IMR-90 (cell line): Measurements from ENCODE around the gene AREL1. TPM values are rescaled to one million over a fixed set of nuclear protein-coding genes. Genes with fewer than 3 reads are reported as not detected.

Experiments used
- ATAC-seq: fragments of 200-7000 bp; cut with Tn5 transposase; 2 replicates; pipeline ENCODE4 v1.9.1; 2020; ENCODE audit warnings: low read depth, mild to moderate bottlenecking, moderate library complexity
- BruUV-seq: library from RNA; stranded (reverse); fragments of 400-500 nt; replicated peaks from 2 replicates; lab custom pipeline; 2021; lab: Mats Ljungman, UMichigan
- CTCF ChIA-PET: fragments of 300-600 bp; formaldehyde crosslinking; extraction: SDS; loops from one replicate; lab custom pipeline; 2021; ENCODE audit warnings: antibody characterized with exemption; lab: Yijun Ruan, JAX
- POLR2A ChIA-PET: fragments of 300-600 bp; sonication (Branson Sonifier 250); formaldehyde crosslinking; loops from one replicate; lab custom pipeline; 2022; ENCODE audit warnings: antibody characterized with exemption; ENCODE audit not compliant: unreplicated experiment; lab: Charles Lee
- DNase-seq: peaks from one replicate; pipeline ENCODE4 v3.0.0; 2013
- H2AFZ ChIP-seq: replicated peaks from 2 replicates; pipeline ENCODE3; 2013; ENCODE audit warnings: low read length, mild to moderate bottlenecking; ENCODE audit not compliant: poor library complexity
- H2AK5ac ChIP-seq: 2 replicates; pipeline ENCODE4 v1.6.1; 2013; ENCODE audit warnings: low read depth, low read length, inconsistent platforms
- H2AK9ac ChIP-seq: replicated peaks from 2 replicates; pipeline ENCODE3; 2013; ENCODE audit warnings: mild to moderate bottlenecking, low read depth, low read length, moderate library complexity; ENCODE audit not compliant: poor library complexity
- H2BK120ac ChIP-seq: 2 replicates; pipeline ENCODE4 v1.6.1; 2013; ENCODE audit warnings: low read depth, low read length, inconsistent platforms
- H2BK15ac ChIP-seq: 3 replicates; pipeline ENCODE4 v1.6.1; 2013; ENCODE audit warnings: low read depth, low read length, inconsistent platforms
- H2BK20ac ChIP-seq: 2 replicates; pipeline ENCODE4 v1.6.1; 2013; ENCODE audit warnings: low read depth, mild to moderate bottlenecking, inconsistent platforms, low read length, moderate library complexity
- H2BK5ac ChIP-seq: 2 replicates; pipeline ENCODE4 v1.6.1; 2013; ENCODE audit warnings: mild to moderate bottlenecking, low read depth, low read length, inconsistent platforms; ENCODE audit not compliant: poor library complexity, severe bottlenecking
- H3K14ac ChIP-seq: replicated peaks from 2 replicates; pipeline ENCODE4 v1.6.1; 2013; ENCODE audit warnings: low read depth, low read length, inconsistent platforms
- H3K18ac ChIP-seq: 2 replicates; pipeline ENCODE4 v1.6.1; 2013; ENCODE audit warnings: low read depth, low read length, control low read depth
- H3K23ac ChIP-seq: 2 replicates; pipeline ENCODE4 v1.6.1; 2013; ENCODE audit warnings: low read depth, low read length, inconsistent platforms
- H3K27ac ChIP-seq: 2 replicates; pipeline ENCODE4 v1.5.1; 2013; ENCODE audit warnings: mild to moderate bottlenecking, control low read depth, low read length; ENCODE audit not compliant: insufficient read depth
- H3K27me3 ChIP-seq: 2 replicates; pipeline ENCODE4 v1.6.1; 2013; ENCODE audit warnings: low read length; ENCODE audit not compliant: control insufficient read depth, insufficient read depth
- H3K36me3 ChIP-seq: 2 replicates; pipeline ENCODE4 v1.6.1; 2013; ENCODE audit warnings: low read length, mixed read lengths; ENCODE audit not compliant: control insufficient read depth, insufficient read depth
- H3K4ac ChIP-seq: 2 replicates; pipeline ENCODE4 v1.6.1; 2013; ENCODE audit warnings: low read depth, low read length, inconsistent platforms
- H3K4me1 ChIP-seq: 2 replicates; pipeline ENCODE4 v1.6.1; 2013; ENCODE audit warnings: low read length, mixed read lengths; ENCODE audit not compliant: control insufficient read depth, insufficient read depth
- H3K4me2 ChIP-seq: 2 replicates; pipeline ENCODE4 v1.6.1; 2013; ENCODE audit warnings: low read depth, mild to moderate bottlenecking, control low read depth, low read length, moderate library complexity
- H3K4me3 ChIP-seq: 2 replicates; pipeline ENCODE4 v1.5.1; 2013; ENCODE audit warnings: low read depth, mild to moderate bottlenecking, control low read depth, low read length, moderate library complexity; ENCODE audit not compliant: insufficient read depth
- H3K56ac ChIP-seq: 2 replicates; pipeline ENCODE4 v1.6.1; 2013; ENCODE audit warnings: low read length, inconsistent platforms; ENCODE audit not compliant: insufficient read depth; ENCODE audit errors: extremely low read depth
- H3K79me1 ChIP-seq, 2 experiments: 2 replicates each; pipeline ENCODE4 v1.6.1; 2013; ENCODE audit warnings: low read length in 2 of 2, inconsistent platforms in 1 of 2, low read depth in 1 of 2
- H3K9ac ChIP-seq: 2 replicates; pipeline ENCODE4 v1.6.1; 2013; ENCODE audit warnings: low read depth, low read length, control low read depth
- H3K9me1 ChIP-seq: 2 replicates; pipeline ENCODE4 v1.6.1; 2013; ENCODE audit warnings: low read length, inconsistent platforms; ENCODE audit not compliant: insufficient read depth
- H3K9me3 ChIP-seq: 2 replicates; pipeline ENCODE4 v1.6.1; 2013; ENCODE audit warnings: low read length; ENCODE audit not compliant: control insufficient read depth, insufficient read depth
- H4K20me1 ChIP-seq: 2 replicates; pipeline ENCODE4 v1.6.1; 2013; ENCODE audit warnings: low read length, inconsistent platforms; ENCODE audit not compliant: insufficient read depth
- H4K5ac ChIP-seq: 2 replicates; pipeline ENCODE4 v1.6.1; 2013; ENCODE audit warnings: mild to moderate bottlenecking, low read depth, low read length, control low read depth
- H4K8ac ChIP-seq, 2 experiments: 2 replicates each; pipeline ENCODE4 v1.6.1; 2013; ENCODE audit warnings: low read depth in 2 of 2, low read length in 2 of 2, control low read depth in 1 of 2, inconsistent platforms in 1 of 2
- H4K91ac ChIP-seq: 2 replicates; pipeline ENCODE4 v1.6.1; 2013; ENCODE audit warnings: low read depth, low read length, inconsistent platforms; ENCODE audit not compliant: insufficient read depth
- BHLHE40 ChIP-seq: fragments of 150-350 bp; IDR thresholded peaks from 2 replicates; pipeline ENCODE4 v1.6.1; 2016; ENCODE audit warnings: mild to moderate bottlenecking, low read depth, low read length
- CEBPB ChIP-seq: IDR thresholded peaks from 2 replicates; pipeline ENCODE4 v1.6.1; 2012; ENCODE audit warnings: low read depth, low read length, improper control_type of control experiment
- CHD1 ChIP-seq: IDR thresholded peaks from 2 replicates; pipeline ENCODE4 v1.6.1; 2012; ENCODE audit warnings: low read depth, low read length, improper control_type of control experiment
- FOS ChIP-seq: fragments of 150-350 bp; IDR thresholded peaks from 2 replicates; pipeline ENCODE4 v1.6.1; 2016; ENCODE audit warnings: low read depth, low read length
- MAFK ChIP-seq: IDR thresholded peaks from 2 replicates; pipeline ENCODE4 v1.6.1; 2012; ENCODE audit warnings: low read depth, low read length, improper control_type of control experiment
- MAZ ChIP-seq: IDR thresholded peaks from 2 replicates; pipeline ENCODE4 v1.6.1; 2012; ENCODE audit warnings: low read depth, mild to moderate bottlenecking, low read length, improper control_type of control experiment, moderate library complexity, borderline replicate concordance
- MXI1 ChIP-seq: IDR thresholded peaks from 2 replicates; pipeline ENCODE4 v1.6.1; 2012; ENCODE audit warnings: low read depth, mild to moderate bottlenecking, low read length, moderate library complexity, borderline replicate concordance
- NFE2L2 ChIP-seq: fragments of 150-350 bp; IDR thresholded peaks from 2 replicates; pipeline ENCODE4 v1.6.1; 2016; ENCODE audit warnings: low read depth, mild to moderate bottlenecking, low read length
- POLR2A ChIP-seq: IDR thresholded peaks from 2 replicates; pipeline ENCODE4 v1.6.1; 2012; ENCODE audit warnings: mild to moderate bottlenecking, low read depth, low read length
- RAD21 ChIP-seq: IDR thresholded peaks from 2 replicates; pipeline ENCODE4 v1.6.1; 2012; ENCODE audit warnings: low read length, improper control_type of control experiment
- RCOR1 ChIP-seq: IDR thresholded peaks from 2 replicates; pipeline ENCODE4 v1.6.1; 2012; ENCODE audit warnings: mild to moderate bottlenecking, low read length, improper control_type of control experiment; ENCODE audit not compliant: insufficient replicate concordance
- RFX5 ChIP-seq: IDR thresholded peaks from 2 replicates; pipeline ENCODE4 v1.8.0; 2012; ENCODE audit warnings: low read depth, mild to moderate bottlenecking, low read length, moderate library complexity
- SMC3 ChIP-seq: fragments of 150-350 bp; IDR thresholded peaks from 2 replicates; pipeline ENCODE4 v1.6.1; 2016; ENCODE audit warnings: low read depth, mild to moderate bottlenecking, antibody characterized with exemption, low read length, moderate library complexity
- WGBS, 2 experiments: methylation state at CpG; one replicate each; pipeline versions ENCODE4 v1.1.5 to v1.1.7; 2013; ENCODE audit warnings: missing lambda C conversion rate in 2 of 2; ENCODE audit not compliant: insufficient read length in 1 of 2; ENCODE audit errors: extremely low coverage in 2 of 2; 5-methylcytosine and 5-hydroxymethylcytosine counted together
- dilution Hi-C: fragments of 300-500 bp; cut with HindIII; formaldehyde crosslinking; loops from one replicate; pipeline ENCODE4 v1.14.3; 2018; ENCODE audit warnings: low sequenced_read_pairs; ENCODE audit not compliant: unreplicated experiment
- in situ Hi-C: fragments of 300-500 bp; cut with MboI; formaldehyde crosslinking; loops from 3 replicates; pipeline ENCODE4 v1.14.3; 2019; ENCODE audit warnings: low sequenced_read_pairs, inconsistent platforms, mixed read lengths
- intact Hi-C: fragments of 100-400 bp; cut with micrococcal nuclease; formaldehyde crosslinking; loops from 2 replicates; pipeline ENCODE4 v1.10.0; 2022
- polyA plus RNA-seq, 3 experiments: library from polyadenylated mRNA; depleted of rRNA; stranded (reverse); fragments of >200 nt; gene quantifications; 2 replicates each; pipeline ENCODE4 v1.2.3, GENCODE V29; 2012; ENCODE audit warnings: low replicate concordance in 1 of 3
- total RNA-seq: library from RNA; depleted of rRNA; stranded (reverse); fragments of >200 nt; gene quantifications from 2 replicates; pipeline ENCODE4 v1.2.3, GENCODE V29; 2012
- TF ChIP-seq, protein P1 (sequence below): fragments of 150-350 bp; IDR thresholded peaks from 2 replicates; pipeline ENCODE4 v1.6.1; 2017; ENCODE audit warnings: mild to moderate bottlenecking, antibody characterized with exemption, low read length, low read depth
- TF ChIP-seq, protein P2 (sequence below): fragments of 150-350 bp; IDR thresholded peaks from 2 replicates; pipeline ENCODE4 v1.6.1; 2016; ENCODE audit warnings: low read depth, mild to moderate bottlenecking, low read length, moderate library complexity, borderline replicate concordance
- TF ChIP-seq, protein P3 (sequence below): conservative IDR thresholded peaks from 2 replicates; pipeline ENCODE4 v1.5.1; 2012; ENCODE audit warnings: mild to moderate bottlenecking, low read depth, low read length, improper control_type of control experiment

Gene AREL1
- total and polyA plus RNA-seq, 2 of the 4 experiments (the other 2 are of a cell fraction), result 30.0 to 39.3 TPM

DNA sequence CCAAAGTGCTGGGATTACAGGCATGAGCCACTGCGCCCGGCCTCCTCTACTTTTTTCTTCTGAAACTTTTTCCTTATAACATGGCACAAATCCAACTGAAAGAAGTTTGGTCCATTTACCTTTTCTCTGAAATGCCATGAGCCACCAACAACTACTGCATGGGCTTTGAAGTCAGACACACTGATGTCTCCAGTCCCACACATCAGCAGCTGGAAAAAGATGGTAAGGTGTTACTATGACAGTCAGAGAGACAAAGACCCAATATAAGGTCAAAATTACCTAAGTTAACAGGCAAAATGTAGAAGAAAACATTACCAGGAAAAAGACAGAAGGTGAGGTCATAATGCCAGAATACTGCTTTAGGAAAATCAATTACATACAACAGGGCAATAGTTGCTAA is 48.2 kb downstream of the AREL1 start:
- no peak overlapping the region for H3K4me2 ChIP-seq
- H3K9me3 ChIP-seq, result no peaks in the 10 kb centered on the region
- dilution Hi-C loops (no loop called here), intact Hi-C loops (no loop called here), in situ Hi-C loops (no loop called here)
- DNase-seq, result no peak
- no peak overlapping the region for H3K56ac ChIP-seq
- no peak overlapping the region for H2BK20ac ChIP-seq
- H3K4me3 ChIP-seq, result no peak overlapping the region
- peaks cover 45% of the 10 kb centered on the region for H3K36me3 ChIP-seq
- H2BK120ac ChIP-seq, result no peak overlapping the region
- H3K4me1 ChIP-seq, result peaks cover 9% of the 10 kb centered on the region; the same call in 1 of the 2 replicates
- no peak overlapping the region for H3K9ac ChIP-seq
- H3K27me3 ChIP-seq, result no peaks in the 10 kb centered on the region
- ChIA-PET POLR2A (no interaction called here), CTCF (interaction anchor here (0.6 kb wide), 1 partner anchor 53 kb away, joined by 4 read pairs; the partner anchor contains the start of gene LTBP2)
- no TSS peak for BruUV-seq
- H3K4ac ChIP-seq, result 0 out of 2 replicates have a peak overlapping the region, but pooled peaks have one; percentile 13
- no CpG with 5 or more reads among the region's 2 CpGs for WGBS, 2 experiments
- H2AK5ac ChIP-seq, result no peak overlapping the region
- H2AFZ ChIP-seq, result no peak overlapping the region
- no peak overlapping the region for H4K5ac ChIP-seq
- no peak for ATAC-seq
- H2AK9ac ChIP-seq, result peak overlapping the region; percentile 60
- H4K91ac ChIP-seq, result no peak overlapping the region
- H3K14ac ChIP-seq, result no peak overlapping the region
- no peak overlapping the region for H3K27ac ChIP-seq
- H3K9me1 ChIP-seq, result peaks cover 24% of the 10 kb centered on the region
- no peak overlapping the region for H2BK15ac ChIP-seq
- H3K18ac ChIP-seq, result no peak overlapping the region
- no peak overlapping the region for H3K23ac ChIP-seq
- TF ChIP-seq NFE2L2, result no peak
- TF ChIP-seq SMC3, result no peak
- TF ChIP-seq MAFK, result no peak
- TF ChIP-seq MXI1, result no peak
- TF ChIP-seq, protein P1, sequence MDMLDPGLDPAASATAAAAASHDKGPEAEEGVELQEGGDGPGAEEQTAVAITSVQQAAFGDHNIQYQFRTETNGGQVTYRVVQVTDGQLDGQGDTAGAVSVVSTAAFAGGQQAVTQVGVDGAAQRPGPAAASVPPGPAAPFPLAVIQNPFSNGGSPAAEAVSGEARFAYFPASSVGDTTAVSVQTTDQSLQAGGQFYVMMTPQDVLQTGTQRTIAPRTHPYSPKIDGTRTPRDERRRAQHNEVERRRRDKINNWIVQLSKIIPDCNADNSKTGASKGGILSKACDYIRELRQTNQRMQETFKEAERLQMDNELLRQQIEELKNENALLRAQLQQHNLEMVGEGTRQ, result no peak
- no peak for TF ChIP-seq RCOR1
- TF ChIP-seq FOS, result no peak
- TF ChIP-seq, protein P2, sequence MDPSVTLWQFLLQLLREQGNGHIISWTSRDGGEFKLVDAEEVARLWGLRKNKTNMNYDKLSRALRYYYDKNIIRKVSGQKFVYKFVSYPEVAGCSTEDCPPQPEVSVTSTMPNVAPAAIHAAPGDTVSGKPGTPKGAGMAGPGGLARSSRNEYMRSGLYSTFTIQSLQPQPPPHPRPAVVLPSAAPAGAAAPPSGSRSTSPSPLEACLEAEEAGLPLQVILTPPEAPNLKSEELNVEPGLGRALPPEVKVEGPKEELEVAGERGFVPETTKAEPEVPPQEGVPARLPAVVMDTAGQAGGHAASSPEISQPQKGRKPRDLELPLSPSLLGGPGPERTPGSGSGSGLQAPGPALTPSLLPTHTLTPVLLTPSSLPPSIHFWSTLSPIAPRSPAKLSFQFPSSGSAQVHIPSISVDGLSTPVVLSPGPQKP, result no peak
- no peak for TF ChIP-seq CEBPB
- TF ChIP-seq BHLHE40, result no peak
- no peak for TF ChIP-seq POLR2A
- no peak for TF ChIP-seq RAD21
- no peak for TF ChIP-seq CHD1
- TF ChIP-seq MAZ, result no peak
- no peak for TF ChIP-seq RFX5
- TF ChIP-seq, protein P3, sequence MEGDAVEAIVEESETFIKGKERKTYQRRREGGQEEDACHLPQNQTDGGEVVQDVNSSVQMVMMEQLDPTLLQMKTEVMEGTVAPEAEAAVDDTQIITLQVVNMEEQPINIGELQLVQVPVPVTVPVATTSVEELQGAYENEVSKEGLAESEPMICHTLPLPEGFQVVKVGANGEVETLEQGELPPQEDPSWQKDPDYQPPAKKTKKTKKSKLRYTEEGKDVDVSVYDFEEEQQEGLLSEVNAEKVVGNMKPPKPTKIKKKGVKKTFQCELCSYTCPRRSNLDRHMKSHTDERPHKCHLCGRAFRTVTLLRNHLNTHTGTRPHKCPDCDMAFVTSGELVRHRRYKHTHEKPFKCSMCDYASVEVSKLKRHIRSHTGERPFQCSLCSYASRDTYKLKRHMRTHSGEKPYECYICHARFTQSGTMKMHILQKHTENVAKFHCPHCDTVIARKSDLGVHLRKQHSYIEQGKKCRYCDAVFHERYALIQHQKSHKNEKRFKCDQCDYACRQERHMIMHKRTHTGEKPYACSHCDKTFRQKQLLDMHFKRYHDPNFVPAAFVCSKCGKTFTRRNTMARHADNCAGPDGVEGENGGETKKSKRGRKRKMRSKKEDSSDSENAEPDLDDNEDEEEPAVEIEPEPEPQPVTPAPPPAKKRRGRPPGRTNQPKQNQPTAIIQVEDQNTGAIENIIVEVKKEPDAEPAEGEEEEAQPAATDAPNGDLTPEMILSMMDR, result no peak
- H4K20me1 ChIP-seq, result no peaks in the 10 kb centered on the region
- H2BK5ac ChIP-seq, result no peak overlapping the region
- H4K8ac ChIP-seq, result no peak overlapping the region
- H3K79me1 ChIP-seq, result peaks cover 8 to 30% of the 10 kb centered on the region in 2 experiments; a peak in 2 of 4 replicates
